CD4-positive, alpha-beta T cell treated with Interleukin-15 for 4 hours (primary cell): ENCODE results near the gene SMIM12.

Experiments used
- DNase-seq: peaks from one replicate; pipeline ENCODE4 v3.0.0-alpha.2; 2020; ENCODE audit warnings: low spot score

SMIM12 gene

DNA sequence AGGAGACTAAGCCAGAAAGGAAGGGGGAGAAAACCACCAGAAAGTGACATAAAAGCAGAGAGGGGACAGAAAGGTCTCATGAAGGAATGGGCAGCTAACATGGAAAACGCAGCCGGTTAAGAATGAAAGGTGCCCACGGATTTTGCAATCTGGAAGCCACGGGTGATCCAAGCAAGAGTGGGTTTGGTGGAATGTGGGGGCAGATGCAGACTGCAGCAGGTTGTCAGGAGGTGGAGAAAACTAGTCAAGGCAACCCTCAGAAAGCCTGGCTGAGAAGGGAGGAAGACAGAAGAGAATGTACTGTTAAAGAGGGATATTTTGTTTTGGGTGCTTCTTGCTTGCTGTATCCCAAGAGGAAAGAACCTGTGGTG is 12.6 kb upstream of the SMIM12 start:
- no peak for DNase-seq

GRCh38 chr1:34871443-34872132 is 12.0 kb upstream of the SMIM12 start:
- no peak for DNase-seq

DNA sequence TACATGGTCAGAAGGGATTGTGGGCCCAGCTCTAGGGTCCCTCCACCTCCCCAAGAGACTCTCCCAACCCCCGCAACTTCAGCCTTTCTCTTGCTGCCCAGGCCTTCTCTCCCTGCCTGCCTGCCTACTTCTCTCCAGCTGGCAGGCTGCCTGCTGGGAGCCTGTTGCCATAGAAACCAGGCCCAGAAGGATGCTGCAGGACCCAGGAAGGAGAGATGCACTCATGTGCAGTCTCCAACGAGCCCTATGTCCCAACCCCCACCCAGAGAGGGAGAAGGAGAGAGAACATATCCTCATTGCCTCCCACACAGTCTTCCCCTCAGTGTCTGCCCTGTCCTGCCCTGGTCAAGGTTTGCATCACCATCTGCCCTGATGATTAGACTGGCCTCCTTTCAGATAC is 10.8 kb upstream of the SMIM12 start:
- DNase-seq, result no peak

GRCh38 chr1:34869760-34870159 is 10.2 kb upstream of the SMIM12 start:
- DNase-seq, result no peak

DNA sequence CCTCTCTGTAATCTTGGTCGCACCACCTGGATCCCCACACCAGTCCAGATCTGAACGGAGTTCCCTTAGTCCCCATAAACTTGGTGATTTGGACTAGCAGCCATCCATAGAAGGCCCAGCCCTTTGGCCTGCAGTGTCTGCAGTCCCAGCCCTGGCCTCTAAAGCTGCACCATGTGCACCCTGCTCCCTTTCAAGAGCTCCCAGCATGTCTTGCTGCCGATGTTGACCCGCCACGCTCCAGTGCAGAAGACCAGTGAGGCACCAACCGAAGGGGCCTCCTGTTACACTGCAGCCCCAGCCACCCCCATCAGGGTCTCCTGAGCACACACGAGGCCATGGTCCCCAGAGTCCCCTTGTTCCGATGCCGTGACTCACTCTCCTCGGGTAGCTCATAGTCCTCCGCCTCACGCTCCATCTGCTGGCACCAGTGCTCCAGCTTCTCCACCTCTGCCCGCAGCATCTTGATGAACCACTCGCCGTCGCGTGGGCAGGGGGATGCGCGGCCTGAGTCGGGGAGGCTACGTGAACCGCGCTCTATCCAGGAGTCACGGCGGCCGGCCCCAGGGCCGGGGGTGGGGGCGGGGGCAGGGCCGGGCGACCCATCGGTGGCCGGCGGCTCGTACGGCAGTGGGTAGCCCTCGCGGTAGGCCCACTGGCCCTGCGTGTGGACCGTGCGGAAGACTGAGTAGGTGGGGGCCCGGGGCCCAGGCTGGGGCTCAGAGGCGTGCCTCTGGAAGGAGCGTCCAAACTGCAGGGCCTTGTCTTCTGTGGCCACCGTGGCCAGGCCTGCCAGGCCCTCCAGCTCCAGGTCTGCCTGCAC is 8.9 kb upstream of the SMIM12 start:
- no peak for DNase-seq

GRCh38 chr1:34867415-34867814 is 7.9 kb upstream of the SMIM12 start:
- DNase-seq, result no peak

DNA sequence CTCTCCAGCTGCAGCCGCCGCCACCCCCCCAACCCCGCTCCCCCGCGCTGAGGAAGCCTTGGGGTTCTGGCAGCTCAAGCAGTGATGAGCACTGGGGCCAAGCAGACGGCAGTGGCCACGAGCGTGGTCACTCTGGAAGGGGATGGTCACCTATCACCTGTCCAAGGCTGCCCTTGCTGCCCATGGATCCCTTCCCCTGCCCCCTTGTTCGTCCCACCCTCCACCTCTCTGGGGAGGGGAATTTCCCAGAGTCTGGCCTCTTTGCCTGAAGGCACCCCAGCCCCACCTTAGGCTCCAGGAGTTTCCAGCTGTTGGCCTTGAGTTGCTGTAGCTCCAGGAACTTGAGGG is 7.2 kb upstream of the SMIM12 start:
- DNase-seq, result no peak

- peak; percentile 94 for DNase-seq
These were observed 6.6 kb upstream of the SMIM12 start for GRCh38 chr1:34865981-34866761.

- DNase-seq, result no peak
These were observed 6.0 kb upstream of the SMIM12 start for GRCh38 chr1:34865573-34865972.

- no peak for DNase-seq
These were observed 5.2 kb upstream of the SMIM12 start for GRCh38 chr1:34864759-34865158.

- DNase-seq, result peak; percentile 21
These were observed 4.0 kb upstream of the SMIM12 start for GRCh38 chr1:34863501-34863900.

- peak; percentile 36 for DNase-seq
These were observed 576 bp downstream of the SMIM12 start for GRCh38 chr1:34858901-34859445.

- DNase-seq, result no peak
These were observed 2.9 kb downstream of the SMIM12 start for GRCh38 chr1:34856697-34857096.

DNA sequence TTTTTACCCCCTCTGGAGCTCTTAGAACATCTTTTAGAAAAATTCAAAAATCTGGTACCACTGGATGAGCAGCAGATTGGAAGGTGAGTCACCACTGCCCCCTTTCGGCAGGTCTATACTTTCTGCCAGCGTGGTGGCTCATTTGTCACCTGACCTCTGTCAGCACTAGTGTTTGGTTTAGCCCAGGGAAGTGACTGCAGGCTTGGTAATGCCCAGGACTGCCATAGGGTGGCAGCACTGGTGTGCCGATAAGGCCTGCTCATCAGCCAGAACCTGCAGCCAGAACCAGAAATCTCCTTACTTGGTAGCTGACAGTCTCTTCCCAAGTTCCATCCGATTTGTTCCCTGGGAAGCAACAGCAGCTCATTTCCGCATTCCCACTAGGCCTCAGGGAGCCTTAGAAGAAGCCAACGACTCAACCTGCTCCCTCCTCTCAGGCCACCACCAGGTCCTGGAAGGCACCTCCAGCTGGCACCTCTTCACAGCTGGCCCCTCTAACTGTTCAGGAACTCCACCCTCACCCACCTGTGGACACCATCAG is 6.8 kb downstream of the SMIM12 start:
- DNase-seq, result peak; percentile 92

DNA sequence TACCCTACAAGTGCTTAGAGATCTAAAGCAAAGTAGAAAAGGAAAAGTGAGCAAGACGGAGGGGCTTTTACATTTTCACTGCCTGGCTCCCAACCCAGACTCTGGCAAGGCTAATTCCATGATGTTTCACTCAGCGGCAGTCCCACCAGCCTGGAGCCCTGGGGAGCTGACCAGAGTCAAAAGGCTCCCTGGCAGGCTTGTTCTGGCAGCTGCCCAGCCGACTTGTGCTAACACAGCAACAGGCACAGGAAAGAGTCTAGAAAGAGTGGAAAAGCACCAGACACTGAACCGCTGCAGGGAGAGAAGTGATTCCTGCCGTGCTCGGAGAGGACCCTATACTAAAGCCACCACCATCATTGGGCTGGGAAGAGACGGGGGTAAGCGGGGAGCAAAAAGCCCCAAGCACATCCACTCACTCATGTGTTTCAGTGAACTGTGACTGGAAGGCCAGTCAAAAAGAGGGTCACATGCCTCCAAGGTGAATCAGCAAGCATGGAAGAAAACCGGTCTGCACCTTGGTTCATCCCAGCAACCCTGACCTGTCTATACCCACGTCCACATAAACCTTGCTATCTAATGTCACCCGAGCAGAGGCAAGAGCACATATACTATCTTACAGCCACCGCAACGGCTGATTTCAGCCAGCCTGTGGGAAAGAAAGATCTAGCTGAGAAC is 8.0 kb downstream of the SMIM12 start:
- DNase-seq, result no peak

GRCh38 chr1:34850382-34850781 is 9.2 kb downstream of the SMIM12 start:
- no peak for DNase-seq

GRCh38 chr1:34847094-34847493 is 12.5 kb downstream of the SMIM12 start:
- no peak for DNase-seq

DNA sequence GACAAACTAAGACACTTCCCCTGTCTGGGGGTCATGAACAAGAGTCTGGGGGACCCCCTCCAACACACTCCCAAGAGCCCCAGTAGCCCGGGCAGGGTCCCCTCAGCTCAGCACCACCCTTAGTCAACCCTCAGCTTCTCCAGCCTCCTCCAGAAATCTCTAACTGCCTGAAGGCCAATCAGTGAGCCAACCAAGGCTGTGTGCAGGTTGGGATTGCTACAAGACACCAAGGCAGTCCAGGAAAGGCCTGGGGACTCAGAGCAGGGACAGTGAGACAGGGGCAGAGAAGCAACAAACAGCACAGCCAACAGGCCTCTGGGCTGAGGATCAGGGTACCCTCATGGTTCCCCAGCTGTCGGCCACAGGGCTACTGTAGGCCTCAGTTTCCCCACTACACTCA is 13.3 kb downstream of the SMIM12 start:
- no peak for DNase-seq

GRCh38 chr1:34845131-34845901 is 14.2 kb downstream of the SMIM12 start:
- DNase-seq, result no peak

- no peak for DNase-seq
These were observed 15.3 kb downstream of the SMIM12 start for GRCh38 chr1:34844252-34844634.
